BJ (cell line): Measurements from ENCODE around the gene PNKP. TPM values are rescaled to one million over a fixed set of nuclear protein-coding genes. Genes with fewer than 3 reads are reported as not detected.

Source experiments
- CTCF ChIA-PET: fragments of 350-600 bp; formaldehyde crosslinking; extraction: SDS; loops from one replicate; lab custom pipeline; 2021; ENCODE audit warnings: antibody characterized with exemption, inconsistent platforms; lab: Yijun Ruan, JAX
- POLR2A ChIA-PET: fragments of 300-600 bp; sonication (Branson Sonifier 250); formaldehyde crosslinking; extraction: SDS; loops from one replicate; lab custom pipeline; 2021; ENCODE audit warnings: antibody characterized with exemption; lab: Charles Lee
- DNase-seq: peaks from one replicate; pipeline ENCODE4 v3.0.0-alpha.2; 2011; ENCODE audit warnings: low read depth
- H3K27me3 ChIP-seq: 2 replicates; pipeline ENCODE4 v1.6.0; 2011; ENCODE audit warnings: low read length; ENCODE audit not compliant: control insufficient read depth, insufficient read depth
- H3K36me3 ChIP-seq: 2 replicates; pipeline ENCODE4 v1.5.1; 2011; ENCODE audit warnings: low read length; ENCODE audit not compliant: control insufficient read depth, insufficient read depth
- H3K4me3 ChIP-seq: 2 replicates; pipeline ENCODE4 v1.5.1; 2011; ENCODE audit warnings: low read depth, mild to moderate bottlenecking, control low read depth, low read length
- CTCF ChIP-seq: IDR thresholded peaks from 2 replicates; pipeline ENCODE4 v1.5.1; 2011; ENCODE audit warnings: low read depth, mild to moderate bottlenecking, control low read depth, inconsistent platforms, low read length, moderate library complexity; ENCODE audit not compliant: insufficient read depth
- polyA plus RNA-seq: library from polyadenylated mRNA; depleted of rRNA; stranded (reverse); fragments of >200 nt; gene quantifications from 2 replicates; pipeline ENCODE4 v1.2.3, GENCODE V29; 2011

The PNKP gene
- polyA plus RNA-seq, 1 experiment = 28.9 TPM

GRCh38 chr19:49869009-49869483, 1.7 kb upstream of the PNKP start:
- CTCF ChIA-PET = no interaction called here
- H3K27me3 ChIP-seq = no peaks in the 10 kb centered on the region
- no peak for TF ChIP-seq CTCF
- peaks cover 9% of the 10 kb centered on the region for H3K36me3 ChIP-seq
- POLR2A ChIA-PET = interaction anchor here (0.5 to 1.0 kb wide), 3 partner anchors 19 to 104 kb away, joined by 3 to 4 read pairs (median 3); no protein-coding TSS in a partner anchor
- DNase-seq = no peak
- peak overlapping the region; percentile 39 for H3K4me3 ChIP-seq

GRCh38 chr19:49864890-49865289, 2.5 kb downstream of the PNKP start:
- TF ChIP-seq CTCF = no peak
- H3K4me3 ChIP-seq = no peak overlapping the region
- H3K36me3 ChIP-seq = peaks cover 25% of the 10 kb centered on the region
- no peak for DNase-seq
- ChIA-PET CTCF (no interaction called here), POLR2A (interaction anchor here (0.6 to 0.7 kb wide), 4 partner anchors 12 to 224 kb away, joined by 3 to 7 read pairs (median 4); partner anchors contain the start of genes AKT1S1 and MED25)
- H3K27me3 ChIP-seq = no peaks in the 10 kb centered on the region

- ChIA-PET POLR2A (interaction anchor here (0.5 to 0.6 kb wide), 2 partner anchors 44 to 97 kb away, joined by 3 to 4 read pairs; partner anchors contain the start of gene AP2A1), CTCF (no interaction called here)
- no peak for TF ChIP-seq CTCF
- Histone ChIP-seq H3K27me3 (no peaks in the 10 kb centered on the region), H3K4me3 (no peak overlapping the region), H3K36me3 (peaks cover 29% of the 10 kb centered on the region)
- DNase-seq = no peak
These were observed 3.4 kb downstream of the PNKP start for GRCh38 chr19:49863935-49864320.

- Histone ChIP-seq H3K27me3 (no peaks in the 10 kb centered on the region), H3K4me3 (no peak overlapping the region), H3K36me3 (peaks cover 33% of the 10 kb centered on the region)
- no peak for DNase-seq
- TF ChIP-seq CTCF = no peak
- ChIA-PET CTCF (interaction anchor here (0.6 to 1.1 kb wide), 2 partner anchors 50 to 145 kb away, joined by 3 read pairs; no protein-coding TSS in a partner anchor), POLR2A (interaction anchor here (0.6 kb wide), 1 partner anchor 45 kb away, joined by 3 read pairs; no protein-coding TSS in a partner anchor)
These were observed 4.0 kb downstream of the PNKP start for GRCh38 chr19:49863254-49863934.
